HEK293 (cell line): ENCODE measurements around the gene PFKFB1.

ENCODE experiments used
- CTCF ChIA-PET: fragments of 350-600 bp; formaldehyde crosslinking; extraction: SDS; loops from one replicate; lab custom pipeline; 2021; ENCODE audit warnings: antibody characterized with exemption; lab: Yijun Ruan, JAX
- POLR2A ChIA-PET: fragments of 300-600 bp; formaldehyde crosslinking; extraction: SDS; loops from one replicate; lab custom pipeline; 2020; ENCODE audit warnings: antibody characterized with exemption, inconsistent platforms; lab: Yijun Ruan, JAX
- H3K27ac ChIP-seq: fragments of 200-500 bp; sonication (Bioruptor generic); 2 replicates; pipeline ENCODE4 v1.5.1; 2014; ENCODE audit warnings: low read depth, low read length, control low read depth, inconsistent platforms; ENCODE audit errors: extremely low read depth
- H3K36me3 ChIP-seq, 2 experiments: fragments of 200-500 bp in 1 of 2; sonication (Bioruptor generic) in 1 of 2; 1 replicate in 1 of 2; 2 replicates in 1 of 2; pipeline ENCODE4 v1.5.1; 2014 to 2017; ENCODE audit warnings: inconsistent platforms in 2 of 2, low read length in 2 of 2; ENCODE audit not compliant: control insufficient read depth in 2 of 2, insufficient read depth in 1 of 2
- H3K4me1 ChIP-seq: fragments of 200-500 bp; sonication (Bioruptor generic); 2 replicates; pipeline ENCODE4 v1.5.1; 2014; ENCODE audit warnings: mild to moderate bottlenecking, low read length, inconsistent platforms; ENCODE audit not compliant: control insufficient read depth, insufficient read depth
- H3K4me3 ChIP-seq: 2 replicates; pipeline ENCODE4 v1.5.1; 2011; ENCODE audit warnings: low read depth, mild to moderate bottlenecking, control low read depth, low read length, moderate library complexity
- H3K9me3 ChIP-seq: fragments of 200-500 bp; sonication (Bioruptor generic); 2 replicates; pipeline ENCODE4 v1.5.1; 2014; ENCODE audit warnings: low read depth, low read length, inconsistent platforms; ENCODE audit not compliant: control insufficient read depth, insufficient read depth
- EGR2 ChIP-seq: fragments of 450-650 bp; formaldehyde crosslinking; IDR thresholded peaks from 2 replicates; pipeline ENCODE4 v1.5.1; 2016; ENCODE audit warnings: low read depth, missing biosample characterization, missing genetic modification characterization
- GLIS1 ChIP-seq: fragments of 450-650 bp; formaldehyde crosslinking; IDR thresholded peaks from 2 replicates; pipeline ENCODE4 v1.5.1; 2016; ENCODE audit warnings: missing biosample characterization, missing genetic modification characterization
- MZF1 ChIP-seq: fragments of 450-650 bp; formaldehyde crosslinking; IDR thresholded peaks from 2 replicates; pipeline ENCODE4 v1.5.1; 2017; ENCODE audit warnings: missing biosample characterization, missing genetic modification characterization, borderline replicate concordance
- PRDM1 ChIP-seq: fragments of 450-650 bp; formaldehyde crosslinking; IDR thresholded peaks from 2 replicates; pipeline ENCODE4; 2016; ENCODE audit warnings: missing biosample characterization, missing genetic modification characterization
- WT1 ChIP-seq: fragments of 450-650 bp; formaldehyde crosslinking; IDR thresholded peaks from 2 replicates; pipeline ENCODE4 v1.5.1; 2016; ENCODE audit warnings: missing biosample characterization, missing genetic modification characterization
- ZNF140 ChIP-seq: fragments of 450-650 bp; formaldehyde crosslinking; IDR thresholded peaks from 2 replicates; pipeline ENCODE4 v1.5.1; 2016; ENCODE audit warnings: missing biosample characterization, missing genetic modification characterization
- ZNF202 ChIP-seq: fragments of 450-650 bp; formaldehyde crosslinking; IDR thresholded peaks from 2 replicates; pipeline ENCODE4 v1.5.1; 2016; ENCODE audit warnings: missing biosample characterization, missing genetic modification characterization, borderline replicate concordance
- ZNF423 ChIP-seq: fragments of 450-650 bp; formaldehyde crosslinking; IDR thresholded peaks from 2 replicates; pipeline ENCODE4 v1.5.1; 2016; ENCODE audit warnings: missing biosample characterization, missing genetic modification characterization
- ZNF555 ChIP-seq: fragments of 450-650 bp; formaldehyde crosslinking; conservative IDR thresholded peaks from 2 replicates; pipeline ENCODE4 v1.5.1; 2017; ENCODE audit warnings: missing biosample characterization, mild to moderate bottlenecking, missing genetic modification characterization, inconsistent platforms
- ZNF629 ChIP-seq: fragments of 450-650 bp; formaldehyde crosslinking; IDR thresholded peaks from 2 replicates; pipeline ENCODE4 v1.5.1; 2017; ENCODE audit warnings: missing biosample characterization, missing genetic modification characterization
- ZNF654 ChIP-seq: fragments of 450-650 bp; formaldehyde crosslinking; IDR thresholded peaks from 2 replicates; pipeline ENCODE4 v1.5.1; 2016; ENCODE audit warnings: low read depth, missing biosample characterization, missing genetic modification characterization
- ZNF658 ChIP-seq: fragments of 450-650 bp; formaldehyde crosslinking; IDR thresholded peaks from 2 replicates; pipeline ENCODE4; 2016; ENCODE audit warnings: missing biosample characterization, missing genetic modification characterization
- ZNF791 ChIP-seq: fragments of 450-650 bp; formaldehyde crosslinking; IDR thresholded peaks from 2 replicates; pipeline ENCODE4 v1.5.1; 2016; ENCODE audit warnings: missing biosample characterization, missing genetic modification characterization
- TF ChIP-seq, protein P1 (sequence below): fragments of 450-650 bp; formaldehyde crosslinking; IDR thresholded peaks from 2 replicates; pipeline ENCODE4 v1.5.1; 2016; ENCODE audit warnings: missing biosample characterization, missing genetic modification characterization
- TF ChIP-seq, protein P2 (sequence below): fragments of 450-650 bp; formaldehyde crosslinking; IDR thresholded peaks from 2 replicates; pipeline ENCODE4 v1.5.1; 2016; ENCODE audit warnings: missing biosample characterization, missing genetic modification characterization
- TF ChIP-seq, protein P3 (sequence below): fragments of 450-650 bp; formaldehyde crosslinking; IDR thresholded peaks from 2 replicates; pipeline ENCODE4 v1.5.1; 2016; ENCODE audit warnings: missing biosample characterization, missing genetic modification characterization

PFKFB1 gene

DNA sequence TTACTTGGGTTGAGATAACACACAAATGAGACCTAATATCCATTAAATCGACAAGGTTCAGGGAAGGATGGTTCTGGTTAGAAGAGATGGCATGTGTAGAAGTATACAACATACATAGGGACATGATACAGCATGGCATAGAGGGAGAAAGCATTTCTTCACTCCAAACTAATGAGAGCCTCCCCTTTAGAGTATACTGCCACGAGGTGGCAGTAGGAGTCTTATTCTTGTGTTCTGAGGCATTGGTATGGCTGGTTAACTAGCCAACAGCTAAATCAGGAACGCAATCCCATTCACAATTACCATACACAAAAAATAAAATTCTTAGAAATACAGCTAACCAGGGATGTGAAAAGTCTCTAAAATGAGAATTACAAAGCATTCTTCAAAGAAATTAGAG, 102.4 kb downstream of the PFKFB1 start:
- H3K4me3 ChIP-seq = no peak overlapping the region
- TF ChIP-seq ZNF423 (tag by site-specific recombination) (no peak), ZNF654 (tag by site-specific recombination) (peak; percentile 41)
- POLR2A ChIA-PET = no interaction called here
- H3K27ac ChIP-seq = no peak overlapping the region
- no peaks in the 10 kb centered on the region for H3K9me3 ChIP-seq
- no peaks in the 10 kb centered on the region for H3K36me3 ChIP-seq
- H3K4me1 ChIP-seq = no peaks in the 10 kb centered on the region
- CTCF ChIA-PET = interaction anchor here (0.6 to 1.8 kb wide), 9 partner anchors 10 to 168 kb away, joined by 3 to 24 read pairs (median 3); partner anchors contain the start of gene APEX2

DNA sequence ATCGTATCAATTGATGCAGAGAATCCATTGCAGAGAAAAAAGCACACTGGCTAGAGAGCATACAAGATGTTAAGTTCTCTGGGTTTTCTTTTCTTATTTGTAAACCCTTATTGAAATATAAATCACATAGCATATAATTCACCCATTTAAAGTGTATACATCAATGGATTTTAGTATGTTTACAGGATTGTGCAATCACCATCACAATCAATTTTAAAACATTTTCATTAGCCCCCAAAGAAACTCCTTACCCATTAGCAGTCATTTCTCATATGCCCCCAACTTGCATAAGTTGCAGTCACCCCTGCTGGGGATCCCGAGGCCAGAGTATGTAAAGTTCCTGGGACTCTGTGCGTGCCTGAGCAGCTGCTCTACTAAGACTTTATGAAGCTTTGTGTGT, 108.2 kb downstream of the PFKFB1 start:
- no peak for TF ChIP-seq MZF1 (tag by site-specific recombination)
- TF ChIP-seq WT1 (tag by site-specific recombination) = no peak
- TF ChIP-seq, protein P1, sequence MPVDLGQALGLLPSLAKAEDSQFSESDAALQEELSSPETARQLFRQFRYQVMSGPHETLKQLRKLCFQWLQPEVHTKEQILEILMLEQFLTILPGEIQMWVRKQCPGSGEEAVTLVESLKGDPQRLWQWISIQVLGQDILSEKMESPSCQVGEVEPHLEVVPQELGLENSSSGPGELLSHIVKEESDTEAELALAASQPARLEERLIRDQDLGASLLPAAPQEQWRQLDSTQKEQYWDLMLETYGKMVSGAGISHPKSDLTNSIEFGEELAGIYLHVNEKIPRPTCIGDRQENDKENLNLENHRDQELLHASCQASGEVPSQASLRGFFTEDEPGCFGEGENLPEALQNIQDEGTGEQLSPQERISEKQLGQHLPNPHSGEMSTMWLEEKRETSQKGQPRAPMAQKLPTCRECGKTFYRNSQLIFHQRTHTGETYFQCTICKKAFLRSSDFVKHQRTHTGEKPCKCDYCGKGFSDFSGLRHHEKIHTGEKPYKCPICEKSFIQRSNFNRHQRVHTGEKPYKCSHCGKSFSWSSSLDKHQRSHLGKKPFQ (tag by site-specific recombination) = no peak
- TF ChIP-seq EGR2 = no peak
- no peak for TF ChIP-seq ZNF791 (tag by site-specific recombination)
- no peak for TF ChIP-seq ZNF140 (tag by site-specific recombination)
- no peak for TF ChIP-seq ZNF658
- TF ChIP-seq, protein P2, sequence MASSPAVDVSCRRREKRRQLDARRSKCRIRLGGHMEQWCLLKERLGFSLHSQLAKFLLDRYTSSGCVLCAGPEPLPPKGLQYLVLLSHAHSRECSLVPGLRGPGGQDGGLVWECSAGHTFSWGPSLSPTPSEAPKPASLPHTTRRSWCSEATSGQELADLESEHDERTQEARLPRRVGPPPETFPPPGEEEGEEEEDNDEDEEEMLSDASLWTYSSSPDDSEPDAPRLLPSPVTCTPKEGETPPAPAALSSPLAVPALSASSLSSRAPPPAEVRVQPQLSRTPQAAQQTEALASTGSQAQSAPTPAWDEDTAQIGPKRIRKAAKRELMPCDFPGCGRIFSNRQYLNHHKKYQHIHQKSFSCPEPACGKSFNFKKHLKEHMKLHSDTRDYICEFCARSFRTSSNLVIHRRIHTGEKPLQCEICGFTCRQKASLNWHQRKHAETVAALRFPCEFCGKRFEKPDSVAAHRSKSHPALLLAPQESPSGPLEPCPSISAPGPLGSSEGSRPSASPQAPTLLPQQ (tag by site-specific recombination) = no peak
- no peak for TF ChIP-seq PRDM1
- TF ChIP-seq, protein P3, sequence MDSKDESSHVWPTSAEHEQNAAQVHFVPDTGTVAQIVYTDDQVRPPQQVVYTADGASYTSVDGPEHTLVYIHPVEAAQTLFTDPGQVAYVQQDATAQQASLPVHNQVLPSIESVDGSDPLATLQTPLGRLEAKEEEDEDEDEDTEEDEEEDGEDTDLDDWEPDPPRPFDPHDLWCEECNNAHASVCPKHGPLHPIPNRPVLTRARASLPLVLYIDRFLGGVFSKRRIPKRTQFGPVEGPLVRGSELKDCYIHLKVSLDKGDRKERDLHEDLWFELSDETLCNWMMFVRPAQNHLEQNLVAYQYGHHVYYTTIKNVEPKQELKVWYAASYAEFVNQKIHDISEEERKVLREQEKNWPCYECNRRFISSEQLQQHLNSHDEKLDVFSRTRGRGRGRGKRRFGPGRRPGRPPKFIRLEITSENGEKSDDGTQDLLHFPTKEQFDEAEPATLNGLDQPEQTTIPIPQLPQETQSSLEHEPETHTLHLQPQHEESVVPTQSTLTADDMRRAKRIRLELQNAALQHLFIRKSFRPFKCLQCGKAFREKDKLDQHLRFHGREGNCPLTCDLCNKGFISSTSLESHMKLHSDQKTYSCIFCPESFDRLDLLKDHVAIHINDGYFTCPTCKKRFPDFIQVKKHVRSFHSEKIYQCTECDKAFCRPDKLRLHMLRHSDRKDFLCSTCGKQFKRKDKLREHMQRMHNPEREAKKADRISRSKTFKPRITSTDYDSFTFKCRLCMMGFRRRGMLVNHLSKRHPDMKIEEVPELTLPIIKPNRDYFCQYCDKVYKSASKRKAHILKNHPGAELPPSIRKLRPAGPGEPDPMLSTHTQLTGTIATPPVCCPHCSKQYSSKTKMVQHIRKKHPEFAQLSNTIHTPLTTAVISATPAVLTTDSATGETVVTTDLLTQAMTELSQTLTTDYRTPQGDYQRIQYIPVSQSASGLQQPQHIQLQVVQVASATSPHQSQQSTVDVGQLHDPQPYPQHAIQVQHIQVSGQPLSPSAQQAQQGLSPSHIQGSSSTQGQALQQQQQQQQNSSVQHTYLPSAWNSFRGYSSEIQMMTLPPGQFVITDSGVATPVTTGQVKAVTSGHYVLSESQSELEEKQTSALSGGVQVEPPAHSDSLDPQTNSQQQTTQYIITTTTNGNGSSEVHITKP (tag by site-specific recombination) = no peak
- no peak for TF ChIP-seq ZNF555 (tag by site-specific recombination)
- TF ChIP-seq ZNF202 = no peak
- no peak for TF ChIP-seq GLIS1 (tag by site-specific recombination)
- no peak for TF ChIP-seq ZNF629 (tag by site-specific recombination)
- H3K36me3 ChIP-seq = no peaks in the 10 kb centered on the region
- no peaks in the 10 kb centered on the region for H3K4me1 ChIP-seq
- ChIA-PET CTCF (interaction anchor here (0.6 kb wide), 1 partner anchor 1896 kb away, joined by 4 read pairs; no protein-coding TSS in a partner anchor), POLR2A (no interaction called here)
- H3K27ac ChIP-seq = no peak overlapping the region
- H3K9me3 ChIP-seq = no peaks in the 10 kb centered on the region
- no peak overlapping the region for H3K4me3 ChIP-seq
